ENCODE measurements around the gene TM4SF1.

DNA sequence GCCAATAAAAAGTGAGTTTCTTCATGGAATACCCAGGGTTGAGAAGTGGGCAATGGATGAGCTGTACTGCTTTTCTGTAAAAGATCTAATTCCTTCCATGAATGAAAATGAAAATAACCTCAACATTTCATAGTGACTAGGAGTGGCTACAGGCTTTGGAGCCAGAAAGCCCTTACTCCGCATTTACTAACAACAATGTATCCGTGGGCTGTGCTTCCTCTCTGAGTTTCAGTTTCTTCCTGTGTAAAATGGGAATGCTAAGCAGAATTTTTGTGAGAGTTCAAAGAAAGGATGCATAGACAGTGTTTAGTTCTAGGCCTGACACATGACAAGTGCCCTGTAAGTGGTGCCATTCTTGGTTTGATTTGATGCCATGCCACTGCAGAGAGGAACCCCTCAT, 47.5 kb upstream of the TM4SF1 start:
- TF ChIP-seq, protein P1, sequence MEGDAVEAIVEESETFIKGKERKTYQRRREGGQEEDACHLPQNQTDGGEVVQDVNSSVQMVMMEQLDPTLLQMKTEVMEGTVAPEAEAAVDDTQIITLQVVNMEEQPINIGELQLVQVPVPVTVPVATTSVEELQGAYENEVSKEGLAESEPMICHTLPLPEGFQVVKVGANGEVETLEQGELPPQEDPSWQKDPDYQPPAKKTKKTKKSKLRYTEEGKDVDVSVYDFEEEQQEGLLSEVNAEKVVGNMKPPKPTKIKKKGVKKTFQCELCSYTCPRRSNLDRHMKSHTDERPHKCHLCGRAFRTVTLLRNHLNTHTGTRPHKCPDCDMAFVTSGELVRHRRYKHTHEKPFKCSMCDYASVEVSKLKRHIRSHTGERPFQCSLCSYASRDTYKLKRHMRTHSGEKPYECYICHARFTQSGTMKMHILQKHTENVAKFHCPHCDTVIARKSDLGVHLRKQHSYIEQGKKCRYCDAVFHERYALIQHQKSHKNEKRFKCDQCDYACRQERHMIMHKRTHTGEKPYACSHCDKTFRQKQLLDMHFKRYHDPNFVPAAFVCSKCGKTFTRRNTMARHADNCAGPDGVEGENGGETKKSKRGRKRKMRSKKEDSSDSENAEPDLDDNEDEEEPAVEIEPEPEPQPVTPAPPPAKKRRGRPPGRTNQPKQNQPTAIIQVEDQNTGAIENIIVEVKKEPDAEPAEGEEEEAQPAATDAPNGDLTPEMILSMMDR (conservative IDR thresholded peaks at IDR 0.05) = no peak
- no peak for TF ChIP-seq ZFX (IDR thresholded peaks at IDR 0.05)
